Lung (tissue), 12 donors: ENCODE data around the gene SLC6A13. TPM values are rescaled to one million over a fixed set of nuclear protein-coding genes. Genes with fewer than 3 reads are reported as not detected.
"Not testable (repeated sequence)": the region's sequence is repeated elsewhere in the genome, so short reads cannot be mapped to it uniquely, and the experiment has no call there.

Source experiments
- ATAC-seq: fragments of 200-7000 bp; cut with Tn5 transposase; one replicate; pipeline ENCODE4 v1.9.1; 2020; ENCODE audit warnings: moderate number of reproducible peaks; ENCODE audit not compliant: insufficient read depth, low FRiP score
- DNase-seq, 3 donors: peaks; one replicate each; pipeline ENCODE4 v3.0.0-alpha.2; 2013 to 2017
- H3K27ac ChIP-seq, 2 donors: one replicate each; pipeline ENCODE4 v1.5.1; 2013; ENCODE audit warnings: mild to moderate bottlenecking in 2 of 2, moderate library complexity in 2 of 2, control low read depth in 1 of 2, inconsistent platforms in 1 of 2, low read depth in 1 of 2, low read length in 1 of 2
- H3K27me3 ChIP-seq, 3 donors: one replicate each; pipeline ENCODE4 v1.5.1; 2013; ENCODE audit warnings: low read length in 2 of 3; ENCODE audit not compliant: control insufficient read depth in 3 of 3, insufficient read depth in 3 of 3
- H3K36me3 ChIP-seq, 4 donors: one replicate each; pipeline ENCODE4 v1.5.1; 2013; ENCODE audit warnings: low read length in 4 of 4, mild to moderate bottlenecking in 1 of 4, moderate library complexity in 1 of 4; ENCODE audit not compliant: control insufficient read depth in 4 of 4, insufficient read depth in 4 of 4
- H3K4me1 ChIP-seq, 5 donors: one replicate each; pipeline ENCODE4 v1.5.1; 2013; ENCODE audit warnings: low read length in 5 of 5, mild to moderate bottlenecking in 2 of 5, moderate library complexity in 1 of 5; ENCODE audit not compliant: control insufficient read depth in 5 of 5, insufficient read depth in 5 of 5
- H3K4me3 ChIP-seq: one replicate; pipeline ENCODE4 v1.5.1; 2013; ENCODE audit warnings: mild to moderate bottlenecking, control low read depth, moderate library complexity
- H3K9ac ChIP-seq, 2 donors: one replicate each; pipeline ENCODE4 v1.5.1; 2013; ENCODE audit warnings: low read length in 2 of 2, control low read depth in 1 of 2; ENCODE audit not compliant: insufficient read depth in 1 of 2
- H3K9me3 ChIP-seq, 4 donors: one replicate each; pipeline ENCODE4 v1.5.1; 2013; ENCODE audit warnings: low read length in 3 of 4, mild to moderate bottlenecking in 1 of 4, moderate library complexity in 1 of 4; ENCODE audit not compliant: control insufficient read depth in 4 of 4, insufficient read depth in 3 of 4
- WGBS, 2 donors: extraction: QIAGEN DNeasy Blood & Tissue Kit; methylation state at CpG; one replicate each; pipeline ENCODE4 v1.1.7; 2013; 5-methylcytosine and 5-hydroxymethylcytosine counted together
- polyA plus RNA-seq, 2 donors: library from polyadenylated mRNA; stranded (reverse); fragments of 200-250 nt; gene quantifications; one replicate each; pipeline ENCODE4 v1.2.1, GENCODE V29; 2013
- total RNA-seq, 2 donors: library from RNA; depleted of rRNA in 1 of 2; stranded (reverse); fragments of >200 nt in 1 of 2; gene quantifications; one replicate each; pipeline ENCODE4 v1.2.1, GENCODE V29; 2014 to 2021
- TF ChIP-seq, protein P1 (sequence below): IDR thresholded peaks from 2 replicates; pipeline ENCODE4 v1.5.1; 2012; ENCODE audit warnings: mild to moderate bottlenecking; ENCODE audit errors: control extremely low read depth, extremely low read depth
- donor health status: control.
- donor health status: control.
- donor health status: Bipolar disorder and iron deficiency.
- donor health status: healthy.
- donor health status: DM: yes; HTN: yes; CAD: no.

SLC6A13 gene
- total and polyA plus RNA-seq, 4 donors, result 0.46 to 2.4 (median 1.0) TPM

DNA sequence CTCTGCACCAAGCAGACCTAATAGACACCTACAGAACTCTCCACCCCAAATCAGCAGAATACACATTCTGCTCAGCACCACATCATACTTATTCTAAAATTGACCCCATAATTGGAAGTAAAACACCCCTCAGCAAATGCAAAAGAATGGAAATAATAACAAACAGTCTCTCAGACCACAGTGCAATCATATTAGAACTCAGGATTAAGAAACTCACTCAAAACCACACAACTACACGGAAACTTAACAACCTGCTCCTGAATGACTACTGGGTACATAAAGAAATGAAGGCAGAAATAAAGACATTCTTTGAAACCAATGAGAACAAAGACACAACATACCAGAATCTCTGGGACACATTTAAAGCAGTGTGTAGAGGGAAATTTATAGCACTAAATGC, 37.5 kb upstream of the SLC6A13 start:
- H3K9me3 ChIP-seq, DNase-seq, ATAC-seq, H3K27ac ChIP-seq, H3K9ac ChIP-seq, H3K4me1 ChIP-seq, H3K4me3 ChIP-seq, H3K27me3 ChIP-seq: not testable (repeated sequence)
- peaks cover 4 to 31% (median 19%) of the 10 kb centered on the region in 4 donors for H3K36me3 ChIP-seq
- WGBS, 2 donors, result 89 to 93% methylated on average over 1 of the region's 1 CpG

DNA sequence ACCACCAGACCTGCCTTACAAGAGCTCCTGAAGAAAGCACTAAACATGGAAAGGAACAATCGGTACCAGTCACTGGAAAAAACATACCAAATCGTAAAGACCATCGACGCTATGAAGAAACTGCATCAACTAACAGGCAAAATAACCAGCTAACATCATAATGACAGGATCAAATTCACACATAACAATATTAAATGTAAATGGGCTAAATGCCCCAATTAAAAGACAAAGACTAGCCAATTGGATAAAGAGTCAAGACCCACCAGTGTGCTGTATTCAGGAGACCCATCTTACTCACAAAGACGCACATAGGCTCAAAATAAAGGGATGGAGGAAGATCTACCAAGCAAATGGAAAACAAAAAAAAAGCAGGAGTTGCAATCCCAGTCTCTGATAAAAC, 36.9 kb upstream of the SLC6A13 start:
- WGBS, 2 donors, result 89 to 91% methylated on average over 5 of the region's 5 CpGs
- not testable (repeated sequence) for H3K9me3 ChIP-seq, H3K27me3 ChIP-seq, H3K4me1 ChIP-seq, ATAC-seq, DNase-seq, H3K27ac ChIP-seq, H3K4me3 ChIP-seq, H3K9ac ChIP-seq
- H3K36me3 ChIP-seq, result peaks cover 7 to 37% (median 19%) of the 10 kb centered on the region in 4 donors

DNA sequence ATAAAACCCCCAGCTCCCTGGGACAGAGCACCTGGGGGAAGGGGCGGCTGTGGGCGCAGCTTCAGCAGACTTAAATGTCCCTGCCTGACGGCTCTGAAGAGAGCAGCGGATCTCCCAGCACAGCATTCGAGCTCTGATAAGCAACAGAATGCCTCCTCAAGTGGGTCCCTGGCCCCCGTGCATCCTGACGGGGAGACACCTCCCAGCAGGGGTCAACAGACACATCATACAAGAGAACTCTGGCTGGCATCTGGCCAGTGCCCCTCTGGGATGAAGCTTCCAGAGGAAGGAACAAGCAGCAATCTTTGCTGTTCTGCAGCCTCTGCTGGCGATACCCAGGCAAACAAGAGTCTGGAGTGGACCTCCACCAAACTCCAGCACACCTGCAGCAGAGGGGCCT, 35.4 kb upstream of the SLC6A13 start:
- H3K27ac ChIP-seq, result not testable (repeated sequence)

DNA sequence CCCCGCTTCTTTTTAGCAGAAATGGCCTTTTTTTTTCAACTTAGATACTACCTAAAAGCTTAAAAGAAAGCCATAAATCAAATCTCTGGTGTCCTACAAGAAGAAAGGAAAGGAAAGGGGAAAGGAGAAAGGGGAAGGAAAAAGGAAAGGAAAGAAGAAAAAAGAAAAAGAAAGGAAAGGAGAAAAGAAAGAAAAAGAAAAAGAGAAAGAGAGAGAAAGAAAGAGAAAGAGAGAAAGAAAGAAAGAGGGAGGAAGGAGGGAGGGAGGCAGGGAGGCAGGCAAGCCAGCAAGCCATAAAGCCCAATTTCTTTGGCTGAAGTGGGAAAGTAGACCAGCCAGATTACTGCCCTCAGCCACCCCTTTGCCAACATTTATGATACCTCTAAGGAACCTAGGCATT, 32.5 kb upstream of the SLC6A13 start:
- Histone ChIP-seq H3K9me3 (no peaks in the 10 kb centered on the region), H3K27ac (no peak overlapping the region), H3K27me3 (no peaks in the 10 kb centered on the region), H3K36me3 (peaks cover 11 to 35% (median 28%) of the 10 kb centered on the region in 4 donors), H3K4me1 (peaks cover 0 to 9% (median 0%) of the 10 kb centered on the region in 5 donors), H3K4me3 (no peak overlapping the region), H3K9ac (no peak overlapping the region)
- no peak for DNase-seq
- 95 to 98% methylated on average over 1 of the region's 1 CpG for WGBS, 2 donors
- ATAC-seq, result no peak
- TF ChIP-seq, protein P1, sequence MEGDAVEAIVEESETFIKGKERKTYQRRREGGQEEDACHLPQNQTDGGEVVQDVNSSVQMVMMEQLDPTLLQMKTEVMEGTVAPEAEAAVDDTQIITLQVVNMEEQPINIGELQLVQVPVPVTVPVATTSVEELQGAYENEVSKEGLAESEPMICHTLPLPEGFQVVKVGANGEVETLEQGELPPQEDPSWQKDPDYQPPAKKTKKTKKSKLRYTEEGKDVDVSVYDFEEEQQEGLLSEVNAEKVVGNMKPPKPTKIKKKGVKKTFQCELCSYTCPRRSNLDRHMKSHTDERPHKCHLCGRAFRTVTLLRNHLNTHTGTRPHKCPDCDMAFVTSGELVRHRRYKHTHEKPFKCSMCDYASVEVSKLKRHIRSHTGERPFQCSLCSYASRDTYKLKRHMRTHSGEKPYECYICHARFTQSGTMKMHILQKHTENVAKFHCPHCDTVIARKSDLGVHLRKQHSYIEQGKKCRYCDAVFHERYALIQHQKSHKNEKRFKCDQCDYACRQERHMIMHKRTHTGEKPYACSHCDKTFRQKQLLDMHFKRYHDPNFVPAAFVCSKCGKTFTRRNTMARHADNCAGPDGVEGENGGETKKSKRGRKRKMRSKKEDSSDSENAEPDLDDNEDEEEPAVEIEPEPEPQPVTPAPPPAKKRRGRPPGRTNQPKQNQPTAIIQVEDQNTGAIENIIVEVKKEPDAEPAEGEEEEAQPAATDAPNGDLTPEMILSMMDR, result no peak

More for the DNA sequence above, 35.4 kb upstream of the SLC6A13 start:
- not testable (repeated sequence) for DNase-seq, H3K9ac ChIP-seq, H3K27me3 ChIP-seq, H3K4me1 ChIP-seq, ATAC-seq, H3K9me3 ChIP-seq, H3K4me3 ChIP-seq
- H3K36me3 ChIP-seq, result peaks cover 7 to 34% (median 16%) of the 10 kb centered on the region in 4 donors
- 90 to 93% methylated on average over 8 of the region's 8 CpGs for WGBS, 2 donors

DNA sequence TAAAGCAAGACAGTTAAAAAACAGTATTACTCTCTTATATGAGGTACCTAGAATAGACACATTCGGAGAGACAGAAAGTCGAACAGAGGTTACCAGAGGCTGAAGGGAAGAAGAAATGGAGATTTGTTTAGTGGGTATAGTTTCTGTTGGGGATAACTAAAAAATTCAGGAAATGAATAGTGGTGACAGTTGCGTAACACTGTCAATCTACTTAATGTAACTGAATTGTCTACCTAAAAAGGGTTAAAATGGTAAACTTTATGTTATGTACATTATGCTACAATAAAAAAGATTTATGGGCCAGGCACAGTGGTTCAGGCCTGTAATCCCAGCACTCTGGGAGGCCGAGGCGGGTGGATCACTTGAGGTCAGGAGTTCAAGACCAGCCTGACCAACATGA, 30.6 kb upstream of the SLC6A13 start:
- 80 to 83% methylated on average over 5 of the region's 5 CpGs for WGBS, 2 donors
- Histone ChIP-seq H3K4me1 (peaks cover 0 to 8% (median 0%) of the 10 kb centered on the region in 5 donors), H3K27ac (no peak overlapping the region), H3K9ac (no peak overlapping the region), H3K36me3 (peaks cover 10 to 32% (median 30%) of the 10 kb centered on the region in 4 donors), H3K27me3 (no peaks in the 10 kb centered on the region), H3K4me3 (no peak overlapping the region), H3K9me3 (no peaks in the 10 kb centered on the region)
- TF ChIP-seq, protein P1, result no peak
- no peak for ATAC-seq
- DNase-seq, result no peak
